Breast epithelium (tissue), 3 donors: Measurements from ENCODE around the gene EME2.

ENCODE experiments used
- POLR2A ChIP-seq: fragments of 450-650 bp; IDR thresholded peaks from one replicate; pipeline ENCODE4 v1.6.1; 2016; ENCODE audit warnings: antibody characterized with exemption, mild to moderate bottlenecking, moderate library complexity
- POLR2AphosphoS5 ChIP-seq, 3 donors: sonication (generic); formaldehyde crosslinking; IDR thresholded peaks; one replicate each; pipeline ENCODE4 v1.6.1; 2017; ENCODE audit warnings: antibody characterized with exemption in 3 of 3
- TF ChIP-seq, protein P1 (sequence below), 3 donors: fragments of 450-650 bp; IDR thresholded peaks; one replicate each; pipeline ENCODE4 v1.5.1; 2016 to 2017; ENCODE audit warnings: antibody characterized with exemption in 3 of 3, mild to moderate bottlenecking in 3 of 3, moderate library complexity in 3 of 3

DNA sequence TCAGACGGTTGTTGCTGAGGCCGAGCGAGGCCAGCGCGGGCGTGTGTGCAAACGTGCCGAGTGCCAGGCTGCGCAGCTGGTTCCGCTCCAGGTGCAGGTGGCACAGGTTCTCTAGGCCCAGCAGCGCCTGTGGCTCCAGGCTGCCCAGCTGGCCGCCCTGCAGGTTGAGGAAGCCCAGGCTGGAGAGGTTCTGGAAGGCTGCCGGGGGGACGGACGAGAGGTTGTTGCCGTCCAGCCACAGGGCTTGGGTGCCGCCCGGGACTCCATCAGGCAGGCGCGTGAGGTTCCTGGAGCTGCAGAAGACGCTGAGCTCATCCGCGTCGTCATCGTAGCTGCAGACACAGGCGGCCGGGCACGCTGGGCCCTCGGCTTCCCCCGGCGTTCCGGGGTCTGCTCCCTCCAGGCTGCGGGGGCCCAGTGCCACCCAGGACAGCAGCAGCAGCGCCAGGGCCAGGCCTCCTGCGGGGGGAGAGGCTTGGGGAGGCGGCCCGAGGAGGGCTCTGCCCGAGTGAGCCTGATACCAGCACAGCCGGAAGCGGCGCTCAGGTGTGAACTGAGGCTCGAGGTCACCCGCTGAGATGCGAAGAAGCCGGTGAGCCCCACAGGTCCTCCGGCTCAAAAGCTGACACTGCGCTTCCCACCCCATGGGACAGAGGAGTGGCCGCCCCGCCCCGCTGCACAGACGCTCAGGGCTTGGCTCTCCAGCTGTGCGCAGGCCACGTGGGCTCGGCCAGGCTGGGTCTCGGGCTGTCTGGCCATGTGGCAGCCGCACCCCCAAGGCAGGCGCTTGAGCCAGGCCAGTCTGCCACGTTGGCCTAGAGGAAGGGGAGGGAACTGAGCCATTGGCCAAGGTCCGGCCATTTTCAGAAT is 19.6 kb downstream of the EME2 start:
- TF ChIP-seq POLR2A (no peak), POLR2AphosphoS5 (IDR thresholded peaks at IDR 0.05) (no peak)
- TF ChIP-seq, protein P1, sequence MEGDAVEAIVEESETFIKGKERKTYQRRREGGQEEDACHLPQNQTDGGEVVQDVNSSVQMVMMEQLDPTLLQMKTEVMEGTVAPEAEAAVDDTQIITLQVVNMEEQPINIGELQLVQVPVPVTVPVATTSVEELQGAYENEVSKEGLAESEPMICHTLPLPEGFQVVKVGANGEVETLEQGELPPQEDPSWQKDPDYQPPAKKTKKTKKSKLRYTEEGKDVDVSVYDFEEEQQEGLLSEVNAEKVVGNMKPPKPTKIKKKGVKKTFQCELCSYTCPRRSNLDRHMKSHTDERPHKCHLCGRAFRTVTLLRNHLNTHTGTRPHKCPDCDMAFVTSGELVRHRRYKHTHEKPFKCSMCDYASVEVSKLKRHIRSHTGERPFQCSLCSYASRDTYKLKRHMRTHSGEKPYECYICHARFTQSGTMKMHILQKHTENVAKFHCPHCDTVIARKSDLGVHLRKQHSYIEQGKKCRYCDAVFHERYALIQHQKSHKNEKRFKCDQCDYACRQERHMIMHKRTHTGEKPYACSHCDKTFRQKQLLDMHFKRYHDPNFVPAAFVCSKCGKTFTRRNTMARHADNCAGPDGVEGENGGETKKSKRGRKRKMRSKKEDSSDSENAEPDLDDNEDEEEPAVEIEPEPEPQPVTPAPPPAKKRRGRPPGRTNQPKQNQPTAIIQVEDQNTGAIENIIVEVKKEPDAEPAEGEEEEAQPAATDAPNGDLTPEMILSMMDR (IDR thresholded peaks at IDR 0.05), result no peak
